WTC11 (cell line): ENCODE measurements around the gene SPHKAP. TPM values are rescaled to one million over a fixed set of nuclear protein-coding genes. Genes with fewer than 3 reads are reported as not detected.

ENCODE experiments used
- ATAC-seq: fragments of 200-7000 bp; cut with Tn5 transposase; 2 replicates; pipeline ENCODE4 v1.10.0; 2021; ENCODE audit warnings: mild to moderate bottlenecking, moderate library complexity
- CTCF ChIA-PET: fragments of 300-600 bp; sonication (Branson Sonifier 250); formaldehyde crosslinking; loops from one replicate; lab custom pipeline; 2021; ENCODE audit warnings: antibody characterized with exemption; lab: Charles Lee
- POLR2A ChIA-PET: fragments of 350-600 bp; sonication (Branson Sonifier 250); formaldehyde crosslinking; loops from one replicate; lab custom pipeline; 2021; ENCODE audit warnings: antibody characterized with exemption; lab: Charles Lee
- DNase-seq: peaks from one replicate; pipeline ENCODE4 v3.0.0; 2021; ENCODE audit warnings: low spot score
- H3K27ac Mint-ChIP-seq: 2 replicates; pipeline ENCODE4 v1.8.0; 2021; ENCODE audit warnings: mixed read lengths
- H3K27me3 Mint-ChIP-seq: 2 replicates; pipeline ENCODE4 v1.8.0; 2021; ENCODE audit warnings: low read depth, mild to moderate bottlenecking, moderate library complexity, mixed read lengths
- H3K36me3 Mint-ChIP-seq: 2 replicates; pipeline ENCODE4 v1.8.0; 2021; ENCODE audit warnings: mixed read lengths
- H3K4me1 Mint-ChIP-seq: 2 replicates; pipeline ENCODE4 v1.8.0; 2022; ENCODE audit warnings: mixed read lengths
- H3K4me3 Mint-ChIP-seq: 2 replicates; pipeline ENCODE4 v1.8.0; 2021; ENCODE audit warnings: mild to moderate bottlenecking, moderate library complexity, mixed read lengths
- H3K9me3 Mint-ChIP-seq: 2 replicates; pipeline ENCODE4 v1.8.0; 2021; ENCODE audit warnings: mixed read lengths
- FOXJ3 ChIP-seq: sonication (generic); formaldehyde crosslinking; IDR thresholded peaks from 2 replicates; pipeline ENCODE4 v1.9.0; 2021; ENCODE audit warnings: missing genetic modification reagents, mild to moderate bottlenecking, borderline replicate concordance
- FOXP1 ChIP-seq: sonication (generic); formaldehyde crosslinking; IDR thresholded peaks from 2 replicates; pipeline ENCODE4 v1.8.0; 2022; ENCODE audit warnings: missing genetic modification reagents, mild to moderate bottlenecking, moderate library complexity, borderline replicate concordance
- MYBL2 ChIP-seq: sonication (generic); formaldehyde crosslinking; IDR thresholded peaks from 2 replicates; pipeline ENCODE4 v1.8.1; 2023; ENCODE audit warnings: mild to moderate bottlenecking, moderate library complexity, missing genetic modification reagents
- PREB ChIP-seq: sonication (generic); formaldehyde crosslinking; IDR thresholded peaks from 2 replicates; pipeline ENCODE4 v1.8.1; 2022; ENCODE audit warnings: mild to moderate bottlenecking, missing genetic modification reagents, moderate library complexity, borderline replicate concordance
- PRRX2 ChIP-seq: fragments of 250-450 bp; sonication (Bioruptor Pico); IDR thresholded peaks from 2 replicates; pipeline ENCODE4 v1.8.0; 2021; ENCODE audit warnings: mild to moderate bottlenecking
- RORB ChIP-seq: fragments of 250-450 bp; sonication (Bioruptor Pico); IDR thresholded peaks from 2 replicates; pipeline ENCODE4 v1.9.0; 2021; ENCODE audit warnings: mild to moderate bottlenecking
- SP1 ChIP-seq: sonication (generic); formaldehyde crosslinking; conservative IDR thresholded peaks from 2 replicates; pipeline ENCODE4 v1.8.1; 2022; ENCODE audit warnings: missing genetic modification reagents
- TP53 ChIP-seq: sonication (generic); formaldehyde crosslinking; IDR thresholded peaks from 2 replicates; pipeline ENCODE4 v1.8.1; 2023; ENCODE audit warnings: mild to moderate bottlenecking, missing genetic modification reagents
- ZNF232 ChIP-seq: sonication (generic); formaldehyde crosslinking; IDR thresholded peaks from 2 replicates; pipeline ENCODE4 v1.8.0; 2022; ENCODE audit warnings: mild to moderate bottlenecking, missing genetic modification reagents
- ZNF281 ChIP-seq: sonication (generic); formaldehyde crosslinking; IDR thresholded peaks from 2 replicates; pipeline ENCODE4 v1.8.0; 2023; ENCODE audit warnings: mild to moderate bottlenecking, missing genetic modification reagents
- ZNF396 ChIP-seq: fragments of 250-450 bp; sonication (Bioruptor Pico); IDR thresholded peaks from 2 replicates; pipeline ENCODE4 v1.8.0; 2021; ENCODE audit warnings: mild to moderate bottlenecking, moderate library complexity, borderline replicate concordance
- ZNF423 ChIP-seq: fragments of 250-450 bp; sonication (Bioruptor Pico); IDR thresholded peaks from 2 replicates; pipeline ENCODE4 v2.1.2; 2022; ENCODE audit warnings: mild to moderate bottlenecking, moderate library complexity
- ZNF671 ChIP-seq: fragments of 250-450 bp; sonication (Bioruptor Pico); IDR thresholded peaks from 2 replicates; pipeline ENCODE4 v1.8.0; 2021; ENCODE audit warnings: mild to moderate bottlenecking
- total RNA-seq: library from RNA; stranded (reverse); gene quantifications from 3 replicates; pipeline ENCODE4 v1.2.3, GENCODE V29; 2021
- TF ChIP-seq, protein P1 (sequence below): sonication (generic); formaldehyde crosslinking; IDR thresholded peaks from 2 replicates; pipeline ENCODE4 v1.8.1; 2023; ENCODE audit warnings: mild to moderate bottlenecking, missing genetic modification reagents, borderline replicate concordance
- TF ChIP-seq, protein P2 (sequence below): sonication (generic); formaldehyde crosslinking; IDR thresholded peaks from 2 replicates; pipeline ENCODE4 v1.8.0; 2022; ENCODE audit warnings: mild to moderate bottlenecking, missing genetic modification reagents
- TF ChIP-seq, protein P3 (sequence below): sonication (generic); formaldehyde crosslinking; IDR thresholded peaks from 2 replicates; pipeline ENCODE4 v1.8.1; 2022; ENCODE audit warnings: mild to moderate bottlenecking, moderate library complexity, missing genetic modification reagents
- TF ChIP-seq, protein P4 (sequence below): sonication (generic); formaldehyde crosslinking; IDR thresholded peaks from 2 replicates; pipeline ENCODE4 v1.8.1; 2023; ENCODE audit warnings: mild to moderate bottlenecking, missing genetic modification reagents, moderate library complexity

Gene SPHKAP
- total RNA-seq, 1 experiment from 2014 or later: not detected

DNA sequence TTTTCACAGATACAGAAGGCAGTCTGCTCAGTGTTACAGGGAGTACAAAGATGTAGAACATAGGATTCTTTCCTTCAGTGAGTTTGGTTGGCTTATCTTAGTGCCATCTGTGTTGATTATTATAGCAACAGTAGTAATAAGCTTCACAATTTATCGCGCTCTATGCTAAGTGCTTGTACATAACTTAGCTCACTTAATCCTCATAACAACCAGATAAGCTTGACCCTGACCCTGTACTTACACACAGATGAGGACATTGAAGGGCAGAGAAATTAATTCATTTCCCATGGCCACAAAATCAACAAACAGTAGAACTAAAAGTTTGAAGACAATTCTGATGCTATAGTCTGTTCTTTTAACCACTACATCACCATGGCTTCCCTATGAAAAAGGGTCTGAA, 121.8 kb downstream of the SPHKAP start (continued):
- TF ChIP-seq, protein P1, sequence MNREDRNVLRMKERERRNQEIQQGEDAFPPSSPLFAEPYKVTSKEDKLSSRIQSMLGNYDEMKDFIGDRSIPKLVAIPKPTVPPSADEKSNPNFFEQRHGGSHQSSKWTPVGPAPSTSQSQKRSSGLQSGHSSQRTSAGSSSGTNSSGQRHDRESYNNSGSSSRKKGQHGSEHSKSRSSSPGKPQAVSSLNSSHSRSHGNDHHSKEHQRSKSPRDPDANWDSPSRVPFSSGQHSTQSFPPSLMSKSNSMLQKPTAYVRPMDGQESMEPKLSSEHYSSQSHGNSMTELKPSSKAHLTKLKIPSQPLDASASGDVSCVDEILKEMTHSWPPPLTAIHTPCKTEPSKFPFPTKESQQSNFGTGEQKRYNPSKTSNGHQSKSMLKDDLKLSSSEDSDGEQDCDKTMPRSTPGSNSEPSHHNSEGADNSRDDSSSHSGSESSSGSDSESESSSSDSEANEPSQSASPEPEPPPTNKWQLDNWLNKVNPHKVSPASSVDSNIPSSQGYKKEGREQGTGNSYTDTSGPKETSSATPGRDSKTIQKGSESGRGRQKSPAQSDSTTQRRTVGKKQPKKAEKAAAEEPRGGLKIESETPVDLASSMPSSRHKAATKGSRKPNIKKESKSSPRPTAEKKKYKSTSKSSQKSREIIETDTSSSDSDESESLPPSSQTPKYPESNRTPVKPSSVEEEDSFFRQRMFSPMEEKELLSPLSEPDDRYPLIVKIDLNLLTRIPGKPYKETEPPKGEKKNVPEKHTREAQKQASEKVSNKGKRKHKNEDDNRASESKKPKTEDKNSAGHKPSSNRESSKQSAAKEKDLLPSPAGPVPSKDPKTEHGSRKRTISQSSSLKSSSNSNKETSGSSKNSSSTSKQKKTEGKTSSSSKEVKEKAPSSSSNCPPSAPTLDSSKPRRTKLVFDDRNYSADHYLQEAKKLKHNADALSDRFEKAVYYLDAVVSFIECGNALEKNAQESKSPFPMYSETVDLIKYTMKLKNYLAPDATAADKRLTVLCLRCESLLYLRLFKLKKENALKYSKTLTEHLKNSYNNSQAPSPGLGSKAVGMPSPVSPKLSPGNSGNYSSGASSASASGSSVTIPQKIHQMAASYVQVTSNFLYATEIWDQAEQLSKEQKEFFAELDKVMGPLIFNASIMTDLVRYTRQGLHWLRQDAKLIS (CRISPR knock-in tag): no peak
- no peak for TF ChIP-seq ZNF396 (CRISPR knock-in tag)

GRCh38 chr2:228056293-228057097, 125.0 kb downstream of the SPHKAP start:
- H3K9me3 Mint-ChIP-seq: no peaks in the 10 kb centered on the region
- no peaks in the 10 kb centered on the region for H3K27me3 Mint-ChIP-seq
- H3K27ac Mint-ChIP-seq: no peak overlapping the region
- DNase-seq (no peak), ATAC-seq (no peak)
- ChIA-PET CTCF (interaction anchor here (1.4 kb wide), 1 partner anchor 17 kb away, joined by 3 read pairs; no protein-coding TSS in a partner anchor), POLR2A (no interaction called here)
- H3K4me3 Mint-ChIP-seq: no peak overlapping the region
- peaks cover 4% of the 10 kb centered on the region for H3K4me1 Mint-ChIP-seq
- no peaks in the 10 kb centered on the region for H3K36me3 Mint-ChIP-seq
- TF ChIP-seq RORB (CRISPR knock-in tag) (no peak), FOXP1 (CRISPR knock-in tag) (no peak), MYBL2 (CRISPR knock-in tag) (no peak), TP53 (CRISPR knock-in tag) (no peak), SP1 (no peak), ZNF423 (CRISPR knock-in tag) (no peak), ZNF281 (CRISPR knock-in tag) (no peak), ZNF232 (no peak), ZNF396 (CRISPR knock-in tag) (no peak), PRRX2 (no peak), PREB (CRISPR knock-in tag) (no peak), FOXJ3 (no peak), ZNF671 (CRISPR knock-in tag) (no peak)
- TF ChIP-seq, protein P2, sequence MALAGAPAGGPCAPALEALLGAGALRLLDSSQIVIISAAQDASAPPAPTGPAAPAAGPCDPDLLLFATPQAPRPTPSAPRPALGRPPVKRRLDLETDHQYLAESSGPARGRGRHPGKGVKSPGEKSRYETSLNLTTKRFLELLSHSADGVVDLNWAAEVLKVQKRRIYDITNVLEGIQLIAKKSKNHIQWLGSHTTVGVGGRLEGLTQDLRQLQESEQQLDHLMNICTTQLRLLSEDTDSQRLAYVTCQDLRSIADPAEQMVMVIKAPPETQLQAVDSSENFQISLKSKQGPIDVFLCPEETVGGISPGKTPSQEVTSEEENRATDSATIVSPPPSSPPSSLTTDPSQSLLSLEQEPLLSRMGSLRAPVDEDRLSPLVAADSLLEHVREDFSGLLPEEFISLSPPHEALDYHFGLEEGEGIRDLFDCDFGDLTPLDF (CRISPR knock-in tag): no peak
- TF ChIP-seq, protein P3, sequence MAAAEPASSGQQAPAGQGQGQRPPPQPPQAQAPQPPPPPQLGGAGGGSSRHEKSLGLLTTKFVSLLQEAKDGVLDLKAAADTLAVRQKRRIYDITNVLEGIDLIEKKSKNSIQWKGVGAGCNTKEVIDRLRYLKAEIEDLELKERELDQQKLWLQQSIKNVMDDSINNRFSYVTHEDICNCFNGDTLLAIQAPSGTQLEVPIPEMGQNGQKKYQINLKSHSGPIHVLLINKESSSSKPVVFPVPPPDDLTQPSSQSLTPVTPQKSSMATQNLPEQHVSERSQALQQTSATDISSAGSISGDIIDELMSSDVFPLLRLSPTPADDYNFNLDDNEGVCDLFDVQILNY: no peak
- TF ChIP-seq, protein P4, sequence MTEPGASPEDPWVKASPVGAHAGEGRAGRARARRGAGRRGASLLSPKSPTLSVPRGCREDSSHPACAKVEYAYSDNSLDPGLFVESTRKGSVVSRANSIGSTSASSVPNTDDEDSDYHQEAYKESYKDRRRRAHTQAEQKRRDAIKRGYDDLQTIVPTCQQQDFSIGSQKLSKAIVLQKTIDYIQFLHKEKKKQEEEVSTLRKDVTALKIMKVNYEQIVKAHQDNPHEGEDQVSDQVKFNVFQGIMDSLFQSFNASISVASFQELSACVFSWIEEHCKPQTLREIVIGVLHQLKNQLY (CRISPR knock-in tag): no peak
- TF ChIP-seq, protein P1 (CRISPR knock-in tag): no peak
